Left ventricle myocardium inferior (tissue), 1 donor: ENCODE measurements around the gene CES4A. TPM values are rescaled to one million over a fixed set of nuclear protein-coding genes. Genes with fewer than 3 reads are reported as not detected.

Source experiments
- DNase-seq: peaks from one replicate; pipeline ENCODE4 v3.0.0-alpha.2; 2020
- H3K27ac ChIP-seq: fragments of 200-600 bp; replicated peaks from 2 replicates; pipeline ENCODE4 v1.8.0; 2021
- H3K27me3 ChIP-seq: fragments of 200-600 bp; 2 replicates; pipeline ENCODE4 v1.8.0; 2021; ENCODE audit warnings: low read depth
- H3K36me3 ChIP-seq: fragments of 200-600 bp; 2 replicates; pipeline ENCODE4 v1.8.0; 2021
- H3K4me1 ChIP-seq: fragments of 200-600 bp; 2 replicates; pipeline ENCODE4 v1.8.0; 2021
- H3K4me3 ChIP-seq: fragments of 200-600 bp; 2 replicates; pipeline ENCODE4 v1.8.0; 2021; ENCODE audit warnings: mild to moderate bottlenecking, moderate library complexity
- H3K9me3 ChIP-seq: fragments of 200-600 bp; replicated peaks from 2 replicates; pipeline ENCODE4 v1.8.0; 2021
- intact Hi-C: fragments of 100-400 bp; cut with micrococcal nuclease; formaldehyde crosslinking; loops from one replicate; pipeline ENCODE4 v1.11.0; 2022
- total RNA-seq: library from RNA; stranded (reverse); fragmentation: NEBNext Ultra II Directional; extraction: Animal tissue kit (Norgen Biotek cat#: 25700); gene quantifications from one replicate; pipeline ENCODE4 v1.2.1, GENCODE V29; 2021
- TF ChIP-seq, protein P1 (sequence below): fragments of 200-600 bp; IDR thresholded peaks from 2 replicates; pipeline ENCODE4 v1.8.0; 2021; ENCODE audit warnings: antibody characterized with exemption, mild to moderate bottlenecking, borderline replicate concordance
- donor health status: DM: no; HTN: yes; CAD: no; lungs with severe emphysema.

Gene CES4A
- total RNA-seq, 1 donor from 2014 or later: 11.0 TPM

DNA sequence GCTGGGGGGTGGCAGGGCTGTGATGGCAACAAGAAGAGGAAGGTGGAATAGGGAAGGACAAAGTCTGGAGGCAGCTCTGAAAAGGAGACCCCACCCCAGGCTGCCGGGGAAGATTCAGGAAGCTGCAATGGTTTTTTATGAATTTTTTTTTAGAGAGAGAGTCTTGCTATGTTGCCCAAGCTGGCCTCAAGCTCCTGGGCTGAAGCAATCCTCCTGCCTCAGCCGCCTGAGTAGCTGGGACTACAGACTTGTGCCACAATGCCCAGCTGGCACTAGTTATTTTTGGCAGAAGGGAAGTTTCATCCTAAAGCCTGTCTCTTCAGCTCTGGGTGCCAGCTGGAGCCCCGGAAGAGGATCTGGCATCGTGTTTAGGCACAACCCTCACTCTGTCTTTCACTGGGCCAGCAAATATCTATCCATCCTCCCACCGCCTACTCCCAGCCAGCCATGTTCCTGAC is 28.7 kb upstream of the CES4A start:
- Histone ChIP-seq H3K9me3 (no peaks in the 10 kb centered on the region), H3K4me3 (no peak overlapping the region), H3K36me3 (no peaks in the 10 kb centered on the region), H3K4me1 (peaks cover 4% of the 10 kb centered on the region), H3K27ac (no peak overlapping the region), H3K27me3 (peaks cover 1% of the 10 kb centered on the region)
- intact Hi-C loops: no loop called here
- peak; percentile 26 for DNase-seq
- TF ChIP-seq, protein P1, sequence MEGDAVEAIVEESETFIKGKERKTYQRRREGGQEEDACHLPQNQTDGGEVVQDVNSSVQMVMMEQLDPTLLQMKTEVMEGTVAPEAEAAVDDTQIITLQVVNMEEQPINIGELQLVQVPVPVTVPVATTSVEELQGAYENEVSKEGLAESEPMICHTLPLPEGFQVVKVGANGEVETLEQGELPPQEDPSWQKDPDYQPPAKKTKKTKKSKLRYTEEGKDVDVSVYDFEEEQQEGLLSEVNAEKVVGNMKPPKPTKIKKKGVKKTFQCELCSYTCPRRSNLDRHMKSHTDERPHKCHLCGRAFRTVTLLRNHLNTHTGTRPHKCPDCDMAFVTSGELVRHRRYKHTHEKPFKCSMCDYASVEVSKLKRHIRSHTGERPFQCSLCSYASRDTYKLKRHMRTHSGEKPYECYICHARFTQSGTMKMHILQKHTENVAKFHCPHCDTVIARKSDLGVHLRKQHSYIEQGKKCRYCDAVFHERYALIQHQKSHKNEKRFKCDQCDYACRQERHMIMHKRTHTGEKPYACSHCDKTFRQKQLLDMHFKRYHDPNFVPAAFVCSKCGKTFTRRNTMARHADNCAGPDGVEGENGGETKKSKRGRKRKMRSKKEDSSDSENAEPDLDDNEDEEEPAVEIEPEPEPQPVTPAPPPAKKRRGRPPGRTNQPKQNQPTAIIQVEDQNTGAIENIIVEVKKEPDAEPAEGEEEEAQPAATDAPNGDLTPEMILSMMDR: no peak

DNA sequence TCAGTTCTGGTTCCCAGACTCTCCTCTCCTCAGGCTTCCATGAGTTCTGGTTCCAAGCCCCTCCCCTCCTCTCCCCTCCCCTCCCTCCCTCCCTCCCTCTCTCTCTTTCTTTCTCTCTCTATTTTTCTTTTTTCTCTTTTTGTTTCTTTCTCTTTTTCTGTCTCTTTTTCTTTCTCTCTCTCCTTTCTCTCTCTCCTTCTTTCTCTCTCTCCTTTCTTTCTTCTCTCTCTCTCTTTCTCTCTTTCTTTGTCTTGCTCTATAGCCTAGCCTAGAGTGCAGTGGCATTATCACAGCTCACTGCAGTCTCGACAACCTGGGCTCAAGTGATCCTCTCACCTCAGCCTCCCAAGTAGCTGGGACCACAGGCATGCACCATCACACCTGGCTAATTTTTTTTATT is 28.1 kb upstream of the CES4A start:
- Histone ChIP-seq H3K27ac (no peak overlapping the region), H3K9me3 (no peaks in the 10 kb centered on the region), H3K4me1 (peaks cover 4% of the 10 kb centered on the region), H3K36me3 (no peaks in the 10 kb centered on the region), H3K27me3 (peaks cover 4% of the 10 kb centered on the region), H3K4me3 (no peak overlapping the region)
- TF ChIP-seq, protein P1: no peak
- intact Hi-C loops: no loop called here
- no peak for DNase-seq

DNA sequence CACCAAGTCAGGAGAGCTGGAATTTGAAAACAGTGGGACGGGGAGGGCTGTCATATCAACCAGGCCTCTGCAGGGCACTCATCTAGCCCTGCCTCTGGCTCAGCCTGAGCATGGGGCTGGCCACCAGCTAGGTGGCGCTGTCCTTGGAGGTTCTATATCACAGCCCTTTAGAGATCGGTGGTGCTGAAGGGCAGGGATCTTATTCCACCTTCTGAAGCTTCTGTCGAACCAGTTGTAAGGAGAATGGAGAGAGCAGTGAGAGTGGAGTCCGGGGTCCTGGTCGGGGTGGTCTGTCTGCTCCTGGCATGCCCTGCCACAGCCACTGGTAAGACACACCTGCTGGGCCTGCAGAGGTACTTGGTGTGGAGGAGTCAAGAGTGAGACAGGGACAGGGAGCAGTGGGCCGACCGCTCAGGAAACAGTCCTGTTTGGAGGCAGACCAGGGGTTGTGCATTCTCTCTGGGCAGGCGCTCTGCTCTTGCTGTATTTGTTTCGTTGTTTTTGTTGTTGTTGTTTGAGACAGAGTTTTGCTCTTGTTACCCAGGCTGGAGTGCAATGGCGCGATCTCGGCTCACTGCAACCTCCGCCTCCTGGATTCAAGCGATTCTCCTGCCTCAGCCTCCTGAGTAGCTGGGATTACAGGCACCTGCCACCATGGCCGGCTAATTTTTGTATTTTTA is 27.2 kb upstream of the CES4A start, which contains the start of gene CES3:
Gene CES3, plus strand, starts transcription at position 202 of the 680 bp plus-strand sequence. Its CDS starts 42 bp downstream, at position 244.
- H3K9me3 ChIP-seq: no peaks in the 10 kb centered on the region
- peaks cover 4% of the 10 kb centered on the region for H3K27me3 ChIP-seq
- peak; percentile 40 for DNase-seq
- H3K4me1 ChIP-seq: peaks cover 4% of the 10 kb centered on the region
- H3K36me3 ChIP-seq: no peaks in the 10 kb centered on the region
- TF ChIP-seq, protein P1: peak; percentile 69
- H3K27ac ChIP-seq: no peak within 1 kb of the TSS
- no peak within 1 kb of the TSS for H3K4me3 ChIP-seq
- intact Hi-C loops: no loop called here

DNA sequence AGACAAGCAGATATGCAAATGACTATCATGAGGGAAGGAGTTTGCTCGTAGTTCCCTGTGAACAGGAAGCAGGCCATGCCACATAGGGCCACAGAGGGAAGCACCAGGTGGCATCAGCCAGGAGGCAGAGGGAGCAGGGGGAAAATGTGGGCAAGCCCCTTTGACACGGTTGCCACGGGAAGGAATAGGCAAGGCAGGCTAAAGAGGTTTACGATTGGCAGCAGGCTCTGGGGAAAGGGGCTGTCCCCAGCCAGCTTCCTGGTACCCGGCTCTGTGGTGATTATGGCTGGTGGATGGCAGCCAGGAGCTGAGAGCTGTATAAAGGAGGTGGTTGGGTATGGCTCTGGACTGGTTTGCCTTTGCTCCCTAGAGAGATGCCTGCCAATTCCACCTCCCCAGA is 26.5 kb upstream of the CES4A start:
- peaks cover 4% of the 10 kb centered on the region for H3K27me3 ChIP-seq

DNA sequence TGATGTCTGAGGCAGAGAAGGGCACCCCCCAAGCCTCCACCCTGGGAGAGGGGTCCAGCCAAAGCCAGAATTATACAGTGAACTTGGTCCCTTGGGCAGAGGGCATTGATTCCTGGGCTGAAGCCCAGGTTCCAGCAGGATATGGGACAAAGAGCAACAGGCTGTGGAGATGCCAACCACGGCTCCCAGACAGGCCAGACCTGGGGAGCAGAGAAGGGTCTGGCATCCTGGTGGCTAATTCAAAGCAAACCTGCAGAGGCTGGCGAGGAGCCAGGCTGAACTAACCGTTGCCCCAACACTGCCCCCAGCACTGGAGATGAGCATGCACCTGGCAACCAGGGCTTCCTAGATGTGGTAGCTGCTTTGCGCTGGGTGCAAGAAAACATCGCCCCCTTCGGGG is 24.3 kb upstream of the CES4A start:
- no peak overlapping the region for H3K4me3 ChIP-seq
- DNase-seq: no peak
- peaks cover 4% of the 10 kb centered on the region for H3K4me1 ChIP-seq
- H3K27me3 ChIP-seq: peaks cover 4% of the 10 kb centered on the region
- TF ChIP-seq, protein P1: no peak
- H3K9me3 ChIP-seq: no peaks in the 10 kb centered on the region
- intact Hi-C loops: no loop called here
- H3K27ac ChIP-seq: no peak overlapping the region
- H3K36me3 ChIP-seq: no peaks in the 10 kb centered on the region

More for the DNA sequence above, 26.5 kb upstream of the CES4A start:
- DNase-seq: no peak
- Histone ChIP-seq H3K36me3 (no peaks in the 10 kb centered on the region), H3K4me3 (no peak overlapping the region), H3K27ac (no peak overlapping the region), H3K9me3 (no peaks in the 10 kb centered on the region), H3K4me1 (peaks cover 4% of the 10 kb centered on the region)
- TF ChIP-seq, protein P1: no peak
- intact Hi-C loops: no loop called here
